SK-N-SH (cell line): ENCODE results near the gene BRWD1. TPM values are rescaled to one million over a fixed set of nuclear protein-coding genes. Genes with fewer than 3 reads are reported as not detected.

Experiments
- CTCF ChIA-PET: fragments of 300-600, 350-600 bp; formaldehyde crosslinking; extraction: SDS; loops from one replicate; lab custom pipeline; 2021; lab: Yijun Ruan, JAX
- POLR2A ChIA-PET: fragments of 350-600 bp; sonication (Branson Sonifier 250); formaldehyde crosslinking; extraction: SDS; loops from one replicate; lab custom pipeline; 2020; ENCODE audit warnings: antibody characterized with exemption, inconsistent platforms; lab: Yijun Ruan, JAX
- DNase-seq: peaks from one replicate; pipeline ENCODE4 v3.0.0; 2012
- H2AFZ ChIP-seq: fragments of 200-600 bp; sonication (generic); 2 replicates; pipeline ENCODE4 v1.8.1; 2016; ENCODE audit warnings: antibody characterized with exemption, mild to moderate bottlenecking, low read depth
- H3F3A ChIP-seq: fragments of 200-600 bp; sonication (generic); replicated peaks from 2 replicates; pipeline ENCODE3; 2016; ENCODE audit warnings: antibody characterized with exemption, mild to moderate bottlenecking; ENCODE audit not compliant: insufficient read depth
- H3K27ac ChIP-seq, 2 experiments: fragments of 200-500 bp in 1 of 2; fragments of 200-600 bp in 1 of 2; sonication (Bioruptor generic) in 1 of 2; sonication (generic), shearing (Covaris generic) in 1 of 2; 2 replicates each; pipeline versions ENCODE4 v1.5.1 to v1.6.1; 2014 to 2016; ENCODE audit warnings: low read depth in 2 of 2, inconsistent platforms in 1 of 2, low read length in 1 of 2, mild to moderate bottlenecking in 1 of 2, mixed read lengths in 1 of 2
- H3K27me3 ChIP-seq: fragments of 200-600 bp; sonication (generic), shearing (Covaris generic); 2 replicates; pipeline ENCODE4 v1.6.1; 2016; ENCODE audit warnings: mixed run types; ENCODE audit not compliant: insufficient read depth
- H3K36me3 ChIP-seq, 2 experiments: fragments of 200-500 bp in 1 of 2; fragments of 200-600 bp in 1 of 2; sonication (Bioruptor generic) in 1 of 2; sonication (generic) in 1 of 2; replicated peaks in 1 of 2; 2 replicates each; pipeline versions ENCODE3 to v1.5.1; 2014 to 2016; ENCODE audit warnings: low read length in 1 of 2, mild to moderate bottlenecking in 1 of 2; ENCODE audit not compliant: insufficient read depth in 2 of 2, control insufficient read depth in 1 of 2
- H3K4me1 ChIP-seq, 2 experiments: fragments of 200-500 bp in 1 of 2; fragments of 200-600 bp in 1 of 2; sonication (Bioruptor generic) in 1 of 2; sonication (generic), shearing (Covaris generic) in 1 of 2; 2 replicates each; pipeline versions ENCODE4 v1.5.1 to v1.6.1; 2014 to 2016; ENCODE audit warnings: low read depth in 1 of 2, low read length in 1 of 2, mixed run types in 1 of 2; ENCODE audit not compliant: insufficient read depth in 2 of 2, control insufficient read depth in 1 of 2
- H3K4me2 ChIP-seq: fragments of 200-600 bp; sonication (generic), shearing (Covaris generic); 2 replicates; pipeline ENCODE4 v1.6.1; 2017; ENCODE audit warnings: mixed run types
- H3K4me3 ChIP-seq, 2 experiments: fragments of 200-500 bp in 1 of 2; fragments of 200-600 bp in 1 of 2; sonication (Bioruptor generic) in 1 of 2; sonication (generic), shearing (Covaris generic) in 1 of 2; 2 replicates each; pipeline versions ENCODE4 v1.5.1 to v1.8.1; 2014 to 2016; ENCODE audit warnings: low read depth in 2 of 2, inconsistent platforms in 1 of 2, low read length in 1 of 2, mild to moderate bottlenecking in 1 of 2, mixed read lengths in 1 of 2, moderate library complexity in 1 of 2
- H3K79me2 ChIP-seq: fragments of 200-600 bp; sonication (generic); 2 replicates; pipeline ENCODE4 v1.8.1; 2017; ENCODE audit warnings: mild to moderate bottlenecking; ENCODE audit not compliant: insufficient read depth
- H3K9ac ChIP-seq: fragments of 200-600 bp; sonication (generic); 2 replicates; pipeline ENCODE4 v1.6.1; 2017; ENCODE audit warnings: mixed run types
- H3K9me2 ChIP-seq: fragments of 200-600 bp; sonication (generic); 2 replicates; pipeline ENCODE4 v1.6.1; 2017; ENCODE audit warnings: mixed run types
- H3K9me3 ChIP-seq: fragments of 200-600 bp; sonication (generic); 2 replicates; pipeline ENCODE4 v1.6.1; 2017; ENCODE audit warnings: mixed run types, mild to moderate bottlenecking, moderate library complexity
- H4K20me1 ChIP-seq: fragments of 200-600 bp; sonication (generic); 2 replicates; pipeline ENCODE4 v1.6.1; 2017; ENCODE audit warnings: mild to moderate bottlenecking, mixed run types; ENCODE audit not compliant: insufficient read depth
- CHD2 ChIP-seq: fragments of 150-350 bp; IDR thresholded peaks from 2 replicates; pipeline ENCODE4 v1.6.1; 2018; ENCODE audit warnings: low read length; ENCODE audit not compliant: partially characterized antibody
- ELF1 ChIP-seq: IDR thresholded peaks from 2 replicates; pipeline ENCODE4 v1.4.0; 2012
- EZH2phosphoT487 ChIP-seq: fragments of 200-600 bp; sonication (generic); IDR thresholded peaks from 2 replicates; pipeline ENCODE4 v1.6.1; 2017; ENCODE audit warnings: low read depth, mixed run types, mild to moderate bottlenecking, antibody characterized with exemption, moderate library complexity, borderline replicate concordance
- FOSL2 ChIP-seq: IDR thresholded peaks from 2 replicates; pipeline ENCODE4 v1.4.0; 2012; ENCODE audit warnings: low read depth, mild to moderate bottlenecking, moderate library complexity, borderline replicate concordance
- FOXM1 ChIP-seq: IDR thresholded peaks from 2 replicates; pipeline ENCODE4 v1.4.0; 2012; ENCODE audit warnings: low read depth, mild to moderate bottlenecking
- IRF3 ChIP-seq: fragments of 150-350 bp; IDR thresholded peaks from 2 replicates; pipeline ENCODE4 v1.6.1; 2016; ENCODE audit warnings: mild to moderate bottlenecking, low read depth, low read length
- MAX ChIP-seq: IDR thresholded peaks from 2 replicates; pipeline ENCODE4 v1.4.0; 2012; ENCODE audit warnings: low read depth
- MXI1 ChIP-seq: IDR thresholded peaks from 2 replicates; pipeline ENCODE4 v1.6.1; 2012; ENCODE audit warnings: mild to moderate bottlenecking, low read depth, low read length, improper control_type of control experiment
- NRF1 ChIP-seq: IDR thresholded peaks from 2 replicates; pipeline ENCODE4 v1.6.1; 2012; ENCODE audit warnings: low read depth, mild to moderate bottlenecking, low read length
- POLR2AphosphoS5 ChIP-seq: IDR thresholded peaks from 2 replicates; pipeline ENCODE4 v1.6.1; 2012; ENCODE audit warnings: low read depth, low read length
- RXRA ChIP-seq: IDR thresholded peaks from 2 replicates; pipeline ENCODE4 v1.4.0; 2012; ENCODE audit warnings: low read depth, mild to moderate bottlenecking, borderline replicate concordance
- USF1 ChIP-seq: IDR thresholded peaks from 2 replicates; pipeline ENCODE4 v1.4.0; 2012; ENCODE audit warnings: low read depth, borderline replicate concordance
- USF2 ChIP-seq: fragments of 150-350 bp; IDR thresholded peaks from 2 replicates; pipeline ENCODE4 v1.6.1; 2017; ENCODE audit warnings: antibody characterized with exemption, low read length, low read depth, borderline replicate concordance
- WGBS: methylation state at CpG from one replicate; pipeline ENCODE4 v1.1.6; 2017; ENCODE audit warnings: low lambda C conversion rate; 5-methylcytosine and 5-hydroxymethylcytosine counted together
- polyA plus RNA-seq, 3 experiments: library from polyadenylated mRNA; depleted of rRNA; stranded (reverse); fragments of >200 nt; gene quantifications; 2 replicates each; pipeline ENCODE4 v1.2.3, GENCODE V29; 2012
- TF ChIP-seq, protein P1 (sequence below): fragments of 200-600 bp; sonication (generic); IDR thresholded peaks from 2 replicates; pipeline ENCODE4 v1.6.1; 2017; ENCODE audit warnings: antibody characterized with exemption, mild to moderate bottlenecking, moderate library complexity

Gene BRWD1
- polyA plus RNA-seq, 1 of the 3 experiments (the other 2 are of a cell fraction): 7.9 TPM

GRCh38 chr21:39220150-39220549 is 93.3 kb downstream of the BRWD1 start:
- H3K9ac ChIP-seq: no peak overlapping the region
- H3K36me3 ChIP-seq: peaks cover 73 to 75% of the 10 kb centered on the region in 2 experiments
- H3K4me1 ChIP-seq: no peaks in the 10 kb centered on the region
- no peaks in the 10 kb centered on the region for H3K27me3 ChIP-seq
- H3K79me2 ChIP-seq: no peaks in the 10 kb centered on the region
- no peak overlapping the region for H3K4me3 ChIP-seq
- H3F3A ChIP-seq: peaks cover 7% of the 10 kb centered on the region
- ChIA-PET POLR2A (no interaction called here), CTCF (interaction anchor here (1.7 kb wide), 1 partner anchor 13 kb away, joined by 4 read pairs; no protein-coding TSS in a partner anchor)
- H2AFZ ChIP-seq: no peak overlapping the region
- TF ChIP-seq IRF3: no peak
- TF ChIP-seq NRF1: no peak
- no peak for TF ChIP-seq MXI1
- TF ChIP-seq RXRA: no peak
- TF ChIP-seq CHD2: no peak
- TF ChIP-seq POLR2AphosphoS5: no peak
- no peak for TF ChIP-seq ELF1
- no peak for TF ChIP-seq FOSL2
- TF ChIP-seq USF2: no peak
- no peak for TF ChIP-seq FOXM1
- TF ChIP-seq MAX: no peak
- no peak for TF ChIP-seq USF1
- TF ChIP-seq, protein P1, sequence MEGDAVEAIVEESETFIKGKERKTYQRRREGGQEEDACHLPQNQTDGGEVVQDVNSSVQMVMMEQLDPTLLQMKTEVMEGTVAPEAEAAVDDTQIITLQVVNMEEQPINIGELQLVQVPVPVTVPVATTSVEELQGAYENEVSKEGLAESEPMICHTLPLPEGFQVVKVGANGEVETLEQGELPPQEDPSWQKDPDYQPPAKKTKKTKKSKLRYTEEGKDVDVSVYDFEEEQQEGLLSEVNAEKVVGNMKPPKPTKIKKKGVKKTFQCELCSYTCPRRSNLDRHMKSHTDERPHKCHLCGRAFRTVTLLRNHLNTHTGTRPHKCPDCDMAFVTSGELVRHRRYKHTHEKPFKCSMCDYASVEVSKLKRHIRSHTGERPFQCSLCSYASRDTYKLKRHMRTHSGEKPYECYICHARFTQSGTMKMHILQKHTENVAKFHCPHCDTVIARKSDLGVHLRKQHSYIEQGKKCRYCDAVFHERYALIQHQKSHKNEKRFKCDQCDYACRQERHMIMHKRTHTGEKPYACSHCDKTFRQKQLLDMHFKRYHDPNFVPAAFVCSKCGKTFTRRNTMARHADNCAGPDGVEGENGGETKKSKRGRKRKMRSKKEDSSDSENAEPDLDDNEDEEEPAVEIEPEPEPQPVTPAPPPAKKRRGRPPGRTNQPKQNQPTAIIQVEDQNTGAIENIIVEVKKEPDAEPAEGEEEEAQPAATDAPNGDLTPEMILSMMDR: no peak
- no peak for TF ChIP-seq EZH2phosphoT487
- no peak for DNase-seq
- 90% methylated on average over 3 of the region's 3 CpGs for WGBS
- H3K9me3 ChIP-seq: no peaks in the 10 kb centered on the region
- H3K9me2 ChIP-seq: no peaks in the 10 kb centered on the region
- H3K27ac ChIP-seq: no peak overlapping the region; a peak in 1 of 4 replicates
- H3K4me2 ChIP-seq: no peak overlapping the region
- no peaks in the 10 kb centered on the region for H4K20me1 ChIP-seq
